ENCODE results near the gene MAPKAPK5.

MAPKAPK5 gene

DNA sequence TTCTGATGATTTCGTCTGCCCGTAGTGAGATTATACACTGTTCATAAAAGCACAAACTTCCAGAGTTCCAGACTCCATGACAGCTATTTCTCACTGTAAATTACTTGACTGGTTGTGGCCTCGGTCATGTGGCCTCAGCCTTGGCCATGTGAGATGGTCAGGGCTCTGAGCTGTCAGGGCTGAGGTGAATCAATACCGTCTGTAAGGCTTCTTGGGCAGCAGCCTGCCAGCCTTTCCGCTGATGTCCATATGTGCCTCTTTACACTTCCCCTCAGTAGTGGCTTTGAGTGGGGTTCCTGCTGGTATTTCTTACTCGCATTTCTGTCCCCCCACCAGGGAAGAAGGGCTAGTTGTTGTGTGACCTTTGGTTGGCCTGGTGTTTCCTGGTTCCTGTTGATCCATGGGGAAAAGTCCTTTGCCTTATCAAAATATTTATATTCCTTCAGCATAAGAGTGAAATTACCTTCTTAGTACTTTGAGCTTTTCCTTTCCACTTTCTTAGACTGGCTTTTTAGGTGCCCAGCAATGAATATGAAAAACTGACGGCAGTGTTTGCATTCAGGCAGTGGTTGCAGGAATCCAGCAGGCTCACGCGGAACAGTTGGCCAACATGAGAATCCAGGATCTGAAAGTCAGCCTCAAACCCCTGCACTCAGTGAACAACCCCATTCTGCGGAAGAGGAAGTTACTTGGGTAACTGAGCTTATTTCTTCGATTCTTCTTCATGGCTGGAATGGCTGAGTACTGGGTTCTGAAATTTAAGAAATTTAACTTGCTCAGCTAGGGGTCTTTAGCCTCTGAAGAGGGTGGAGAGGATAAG is 46.1 kb downstream of the MAPKAPK5 start:
- DNase-seq, result no peak

DNA sequence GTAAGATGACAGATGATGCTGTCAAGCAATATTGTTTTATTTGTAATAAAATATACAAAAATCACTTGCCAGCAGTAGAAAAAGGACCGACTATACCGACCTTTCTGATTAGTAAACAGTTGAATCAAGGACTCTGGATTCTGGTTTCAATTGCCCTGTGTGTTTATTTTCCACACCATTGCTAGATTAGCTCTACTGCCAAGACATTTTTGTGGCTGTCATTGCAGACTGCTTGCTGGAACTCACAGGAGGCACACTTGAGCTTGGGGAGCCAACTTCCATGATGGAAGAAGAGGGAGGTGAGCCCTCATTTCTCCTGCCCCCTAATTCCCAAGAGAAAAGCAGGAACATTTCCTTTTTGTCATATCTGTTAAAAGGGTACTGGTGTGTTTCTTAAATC is 51.3 kb downstream of the MAPKAPK5 start:
- no peak for DNase-seq

DNA sequence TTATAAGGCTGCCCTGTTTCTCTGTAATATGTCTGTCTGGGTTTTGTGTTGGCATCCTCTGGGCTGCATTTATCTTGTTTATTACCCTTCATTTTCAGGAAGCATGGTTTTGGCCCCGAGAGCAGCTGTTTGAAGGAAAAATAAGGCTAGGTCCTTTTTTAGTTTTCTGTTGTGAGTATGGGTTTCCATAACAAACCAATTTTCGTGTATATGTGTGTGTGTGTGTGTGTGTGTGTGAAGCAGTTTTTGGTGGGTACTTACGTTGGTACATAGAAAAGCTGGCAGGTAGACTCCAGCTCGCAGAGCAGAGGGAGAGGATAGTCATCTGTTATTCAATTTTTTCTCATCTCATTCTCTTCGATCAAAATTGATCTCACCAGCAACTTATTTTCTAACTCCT is 52.5 kb downstream of the MAPKAPK5 start:
- DNase-seq, result no peak

DNA sequence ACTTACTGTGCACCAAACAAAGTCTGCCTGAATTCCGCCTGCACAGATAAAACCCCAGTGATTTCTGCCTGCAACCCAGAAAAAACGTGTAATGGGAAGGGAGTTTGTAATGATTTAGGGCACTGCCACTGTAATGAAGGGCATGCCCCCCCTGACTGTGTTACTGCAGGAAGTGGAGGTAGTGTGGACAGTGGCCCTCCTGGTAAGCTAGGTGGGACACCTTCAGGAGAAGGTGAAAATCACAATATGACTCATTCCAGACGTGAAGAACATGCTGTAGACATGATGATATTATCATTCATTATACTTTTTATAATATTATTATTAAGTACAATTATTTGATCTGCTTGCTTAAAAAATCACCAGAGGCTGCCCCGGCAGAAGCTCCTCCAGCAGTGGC is 59.2 kb downstream of the MAPKAPK5 start:
- no peak for DNase-seq

DNA sequence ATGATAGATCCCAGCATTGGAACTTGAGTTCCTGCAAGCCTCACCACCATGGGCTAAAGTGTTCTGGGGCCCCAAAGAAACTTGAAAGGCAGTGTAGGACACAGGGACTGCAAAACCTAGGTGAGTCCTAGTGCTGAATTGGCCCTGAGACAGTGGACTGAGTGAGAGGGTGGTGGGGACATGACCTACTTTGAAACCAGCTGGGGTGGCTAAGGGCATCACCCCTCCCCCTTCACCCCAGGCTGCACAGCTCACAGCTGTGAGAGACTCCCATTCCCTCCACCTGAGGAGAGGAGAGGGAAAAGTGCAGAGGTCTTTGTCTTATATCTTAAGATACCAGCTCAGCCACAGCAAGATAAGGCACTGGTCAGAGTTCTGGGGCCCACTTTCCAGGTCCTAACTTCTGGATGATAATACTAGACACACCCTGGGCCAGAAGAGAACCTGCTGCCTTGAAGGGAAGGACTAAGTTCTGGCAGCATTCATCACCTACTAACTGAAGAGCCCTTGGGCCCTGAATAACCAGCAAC is 62.5 kb downstream of the MAPKAPK5 start:
- no peak for DNase-seq

DNA sequence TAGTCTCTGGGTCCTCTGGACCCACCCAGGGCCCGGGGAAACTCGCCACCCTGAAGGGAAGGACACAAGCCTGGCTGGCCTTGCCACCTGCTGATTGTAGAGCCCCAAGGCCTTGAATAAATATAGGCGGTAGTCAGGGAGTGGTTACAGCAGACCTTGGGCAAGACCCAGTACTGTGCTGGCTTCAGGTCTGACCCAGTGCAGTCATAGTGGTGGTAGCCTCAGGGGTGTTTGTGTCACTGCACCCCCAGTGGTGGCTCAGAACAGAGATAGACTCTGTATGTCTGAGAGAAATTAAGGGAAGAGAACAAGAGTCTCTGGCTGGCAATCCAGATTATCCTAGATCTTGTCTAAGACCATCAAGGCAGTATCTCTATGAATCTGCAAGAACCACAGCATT is 63.5 kb downstream of the MAPKAPK5 start:
- no peak for DNase-seq

DNA sequence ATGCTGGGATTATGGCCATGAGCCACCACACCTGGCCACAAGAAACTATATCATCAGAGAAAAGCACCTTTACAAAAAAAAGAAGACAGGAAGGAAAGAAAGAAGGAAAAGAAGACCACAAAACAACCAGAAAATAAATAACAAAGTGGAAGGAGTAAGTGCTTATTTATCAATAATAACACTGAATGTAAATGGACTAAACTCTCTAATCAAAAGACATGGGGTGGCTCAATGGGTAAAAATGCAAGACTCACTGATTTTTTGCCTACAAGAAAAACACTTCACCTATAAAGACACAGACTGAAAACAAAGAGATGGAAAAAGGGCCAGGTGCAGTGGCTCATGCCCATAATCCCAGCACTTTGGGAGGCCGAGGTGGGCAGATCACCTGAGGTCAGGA is 65.7 kb downstream of the MAPKAPK5 start:
- DNase-seq, result no peak

DNA sequence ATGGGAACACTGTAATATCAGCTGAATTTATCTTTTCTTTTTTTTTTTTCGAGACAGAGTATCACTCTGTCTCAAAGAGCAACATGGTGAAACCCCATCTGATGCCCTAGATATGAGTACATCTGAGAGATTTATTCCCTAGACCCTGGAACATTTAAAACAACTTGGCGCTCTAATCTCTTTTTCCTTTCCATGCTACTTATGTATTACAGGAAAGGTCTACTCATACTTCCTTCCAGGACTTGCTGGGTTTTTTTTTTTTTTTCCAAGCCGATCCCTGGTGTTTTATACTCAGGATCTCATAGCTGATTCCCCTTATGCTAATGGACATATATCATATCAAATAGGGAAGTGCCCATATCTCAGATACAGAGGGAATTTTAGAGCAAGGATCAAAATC is 83.1 kb downstream of the MAPKAPK5 start:
- DNase-seq, result no peak

DNA sequence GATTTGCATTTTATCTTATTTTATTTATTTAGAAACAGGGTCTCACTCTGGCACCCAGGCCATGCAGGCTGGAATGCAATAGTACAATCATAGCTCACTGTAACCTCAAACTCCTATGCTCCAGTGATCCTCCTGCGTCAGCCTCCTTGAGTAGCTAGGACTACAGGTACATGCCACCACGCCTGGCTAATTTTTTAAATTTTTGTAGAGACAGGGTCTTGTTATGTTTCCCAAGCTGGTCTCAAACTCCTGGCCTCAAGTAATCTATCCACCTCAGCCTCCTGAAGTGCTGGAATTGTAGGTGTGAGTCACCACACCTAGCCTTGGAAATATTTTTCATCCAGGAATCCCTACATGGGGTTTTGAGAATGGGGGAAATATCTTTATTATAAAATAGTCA is 84.6 kb downstream of the MAPKAPK5 start:
- no peak for DNase-seq

DNA sequence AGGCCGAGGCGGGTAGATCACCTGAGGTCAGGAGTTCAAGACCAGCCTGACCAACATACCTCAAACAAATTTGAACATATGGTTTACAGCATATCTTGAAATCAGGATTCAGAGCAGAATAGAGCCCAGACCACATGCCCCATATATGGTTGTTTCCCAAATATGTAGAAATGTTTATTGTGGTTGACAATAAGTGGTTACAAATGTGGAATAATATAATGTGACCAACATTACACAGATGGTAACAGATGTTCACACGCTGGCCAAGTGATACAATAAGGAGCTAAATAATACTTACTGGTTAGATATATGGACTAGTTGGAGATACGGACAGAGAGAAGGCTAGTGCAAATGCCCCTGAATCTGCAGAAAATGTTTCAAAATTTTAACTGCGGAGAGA is 85.3 kb downstream of the MAPKAPK5 start:
- DNase-seq, result no peak

DNA sequence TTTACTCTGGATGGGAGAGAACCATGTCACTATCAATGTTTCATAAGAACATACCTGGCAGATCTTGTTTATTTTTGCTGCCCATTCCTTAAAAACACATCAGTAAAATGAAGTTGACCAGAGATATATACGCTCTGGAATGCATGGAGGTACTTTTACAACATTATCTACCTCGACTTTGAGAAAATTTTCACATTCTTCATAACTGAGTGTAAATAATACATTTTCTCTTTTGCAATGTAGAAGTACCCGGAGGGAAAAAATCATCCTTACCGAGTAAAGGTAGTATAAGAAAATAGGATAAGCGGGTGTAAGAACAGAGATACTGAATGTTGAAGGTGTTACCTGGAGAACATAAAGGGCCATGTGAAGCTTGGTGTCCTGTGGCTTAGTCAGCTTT is 90.2 kb downstream of the MAPKAPK5 start:
- no peak for DNase-seq

DNA sequence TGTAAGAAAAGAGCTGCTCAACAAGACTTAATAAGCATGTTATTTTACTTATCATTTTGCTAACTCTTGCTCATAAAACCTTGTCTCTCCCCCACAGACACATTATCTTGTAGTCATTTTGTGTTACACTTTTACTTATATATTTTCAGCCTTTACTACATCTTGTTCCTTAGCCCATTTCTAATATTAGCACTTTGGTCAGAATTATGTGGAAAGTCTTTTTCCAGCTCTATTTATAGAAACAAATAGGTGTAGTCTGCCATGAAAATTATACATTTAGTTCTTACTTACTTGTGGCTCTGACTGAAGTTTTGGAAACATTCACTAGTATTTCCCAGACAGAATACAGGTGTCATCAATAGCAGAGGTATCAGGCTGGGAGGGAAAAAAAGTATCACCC is 94.8 kb downstream of the MAPKAPK5 start:
- DNase-seq, result no peak

DNA sequence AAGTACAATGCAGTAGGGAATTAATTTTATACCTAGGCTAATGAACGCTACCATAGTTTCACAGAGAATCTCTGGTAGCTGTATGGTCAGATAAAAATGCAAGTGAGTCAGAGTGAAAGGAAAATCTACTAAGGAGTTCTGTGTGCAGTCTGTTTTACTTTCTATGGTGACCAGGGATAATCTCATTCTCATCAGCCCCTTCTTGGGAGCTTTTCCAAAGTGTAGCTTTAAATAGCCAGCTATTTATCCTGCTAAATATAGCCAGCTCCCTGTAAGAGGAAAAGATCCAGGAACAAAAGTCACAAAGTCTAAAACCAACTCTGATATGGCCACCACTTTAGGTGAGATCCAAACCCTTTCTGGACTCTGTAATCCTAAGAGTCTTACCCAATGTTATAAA is 95.4 kb downstream of the MAPKAPK5 start:
- no peak for DNase-seq

DNA sequence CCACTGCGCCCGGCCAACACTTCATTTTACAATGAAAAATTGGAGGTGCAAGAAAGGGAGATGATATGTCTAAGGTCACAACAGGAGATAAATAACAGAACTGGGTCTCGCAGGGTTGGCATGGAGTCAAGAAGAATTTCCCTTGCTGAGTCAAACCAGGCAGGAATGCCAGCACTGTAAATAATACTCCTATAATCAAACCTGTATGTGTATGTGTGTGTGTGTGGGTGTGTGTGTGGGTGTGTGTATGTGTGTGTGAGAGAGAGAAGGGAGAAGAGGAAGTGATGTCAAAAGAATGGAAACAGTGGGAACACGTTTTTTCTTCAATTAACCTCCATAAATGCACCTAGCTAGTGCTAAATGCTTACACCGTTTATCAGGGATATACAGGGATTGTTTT is 100.5 kb downstream of the MAPKAPK5 start:
- DNase-seq, result no peak

DNA sequence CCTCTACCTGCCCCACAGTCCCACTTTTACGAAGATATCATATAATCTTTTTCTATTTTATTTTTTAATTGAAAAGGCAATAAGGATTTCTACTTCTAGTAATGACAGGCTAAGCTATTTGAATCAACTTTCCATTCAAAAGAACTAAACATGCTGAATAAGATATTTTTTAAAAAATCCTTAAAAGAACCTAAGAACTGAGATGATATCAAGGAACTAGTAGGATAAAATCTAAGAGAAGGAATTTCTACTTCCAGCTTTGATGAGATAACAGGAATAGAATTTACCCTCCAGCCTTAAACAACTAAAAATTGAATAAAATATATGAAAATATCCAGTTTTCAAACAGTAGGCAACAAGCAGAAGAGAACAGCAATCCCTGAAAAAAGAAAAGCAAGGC is 101.9 kb downstream of the MAPKAPK5 start:
- no peak for DNase-seq

DNA sequence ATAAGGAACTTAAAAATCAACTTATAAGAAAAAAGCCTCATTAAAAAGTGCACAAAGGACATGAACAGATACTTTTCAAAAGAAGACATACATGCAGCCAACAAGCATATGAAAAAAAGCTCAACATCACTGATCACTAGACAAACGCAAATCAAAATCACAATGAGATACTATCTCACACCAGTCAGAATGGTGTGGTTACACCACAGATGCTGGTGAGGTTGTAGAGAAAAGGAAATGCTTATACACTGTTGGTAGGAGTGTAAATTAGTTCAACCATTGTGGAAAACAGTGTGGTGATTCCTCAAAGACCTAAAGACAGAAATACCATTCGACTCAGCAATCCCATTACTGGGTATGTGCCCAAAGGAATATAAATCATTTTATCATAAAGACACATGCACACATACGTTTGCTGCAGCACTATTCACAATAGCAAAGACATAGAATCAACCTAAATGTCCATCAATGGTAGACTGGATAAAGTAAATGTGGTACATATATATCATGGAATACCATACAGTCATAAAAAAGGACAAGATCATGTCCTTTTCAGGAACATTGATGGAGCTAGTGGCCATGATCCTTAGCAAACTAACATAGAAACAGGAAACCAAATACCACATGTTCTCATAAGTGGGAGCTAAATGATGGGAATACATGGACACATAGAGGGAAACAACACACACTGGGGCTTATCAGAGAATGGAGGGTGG is 109.1 kb downstream of the MAPKAPK5 start:
- DNase-seq, result peak; percentile 48
